Stimulated activated CD4-positive, alpha-beta T cell treated with anti-CD3 and anti-CD28 coated beads, Interleukin-4, amount 100 ng/mL, for 24 hours (primary cell): ENCODE results near the gene ARRDC1.
"Not testable (repeated sequence)": the region's sequence is repeated elsewhere in the genome, so short reads cannot be mapped to it uniquely, and the experiment has no call there.

Source experiments
- DNase-seq: peaks from one replicate; pipeline ENCODE4 v3.0.0-alpha.2; 2020

The ARRDC1 gene

DNA sequence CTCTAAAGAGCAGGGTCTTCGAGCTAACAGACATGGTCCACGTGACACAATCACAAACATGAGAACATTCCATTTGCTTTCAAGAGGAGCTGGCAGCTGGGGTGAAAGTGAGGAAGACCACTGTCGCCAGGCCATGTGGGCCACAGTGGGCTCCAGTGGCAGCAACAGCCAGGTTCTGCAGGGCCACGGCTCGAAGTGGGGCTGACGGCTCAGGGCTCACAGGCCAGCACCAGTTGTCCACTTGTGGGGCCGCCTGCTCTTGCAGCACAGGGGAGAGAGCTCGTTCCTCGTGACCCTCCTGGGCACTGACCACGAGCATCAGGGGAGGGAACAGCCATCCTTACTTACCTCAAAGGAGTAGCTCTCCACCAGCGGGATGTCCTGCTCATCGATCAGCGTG is 17.2 kb upstream of the ARRDC1 start:
- no peak for DNase-seq

GRCh38 chr9:137588891-137589290 is 16.6 kb upstream of the ARRDC1 start:
- DNase-seq = no peak

DNA sequence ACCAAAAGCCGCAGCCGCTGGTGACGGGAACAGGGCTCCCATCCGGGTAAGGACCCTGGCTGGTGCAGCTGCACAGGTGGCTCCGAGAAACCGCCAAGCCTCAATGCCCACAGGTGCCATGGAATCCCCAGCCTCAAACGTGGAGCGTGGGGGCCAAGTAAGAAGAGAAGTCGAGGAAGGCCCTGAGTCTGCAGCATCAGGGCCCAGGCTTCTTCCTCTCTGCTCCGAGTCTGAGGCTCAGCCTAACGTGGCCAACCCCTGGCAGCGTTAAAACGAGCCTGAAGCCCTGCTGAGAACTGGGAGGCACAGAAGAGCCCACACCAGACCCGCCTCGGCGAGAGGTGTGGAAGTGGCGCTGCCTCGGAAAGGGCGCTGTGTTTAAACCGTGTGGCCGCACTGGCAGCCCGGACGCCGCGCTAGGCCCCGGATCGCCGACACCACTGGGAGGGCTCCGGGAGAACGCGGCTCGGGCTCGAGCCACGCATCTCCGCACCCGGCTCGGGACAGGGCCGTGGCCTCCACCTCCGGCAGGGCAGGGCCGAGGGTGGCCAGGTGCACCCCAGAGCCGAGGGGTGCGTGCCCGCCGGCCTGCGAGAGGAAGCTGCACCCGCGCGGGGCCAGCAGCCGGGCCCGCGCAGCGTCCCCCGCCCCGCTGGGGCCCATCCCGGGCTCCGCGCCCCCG is 15.9 kb upstream of the ARRDC1 start:
- no peak for DNase-seq

DNA sequence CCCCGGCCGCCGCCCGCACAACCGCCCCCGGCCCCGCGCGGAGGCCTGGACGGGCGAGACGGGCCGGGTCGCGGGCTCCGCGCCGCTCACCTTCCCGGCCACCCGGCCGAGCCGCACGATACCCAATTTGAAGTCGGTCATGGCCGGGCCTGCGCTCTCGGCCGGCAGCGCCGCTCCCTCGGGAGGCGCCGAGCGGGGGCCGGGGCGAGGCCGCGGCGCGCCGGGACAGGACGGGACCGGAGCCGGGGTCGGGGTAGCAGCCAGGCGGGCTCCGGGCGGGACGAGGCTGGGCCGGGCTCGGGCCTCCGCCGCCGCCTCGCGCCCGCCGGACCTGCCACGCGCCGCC is 15.4 kb upstream of the ARRDC1 start:
- no peak for DNase-seq

DNA sequence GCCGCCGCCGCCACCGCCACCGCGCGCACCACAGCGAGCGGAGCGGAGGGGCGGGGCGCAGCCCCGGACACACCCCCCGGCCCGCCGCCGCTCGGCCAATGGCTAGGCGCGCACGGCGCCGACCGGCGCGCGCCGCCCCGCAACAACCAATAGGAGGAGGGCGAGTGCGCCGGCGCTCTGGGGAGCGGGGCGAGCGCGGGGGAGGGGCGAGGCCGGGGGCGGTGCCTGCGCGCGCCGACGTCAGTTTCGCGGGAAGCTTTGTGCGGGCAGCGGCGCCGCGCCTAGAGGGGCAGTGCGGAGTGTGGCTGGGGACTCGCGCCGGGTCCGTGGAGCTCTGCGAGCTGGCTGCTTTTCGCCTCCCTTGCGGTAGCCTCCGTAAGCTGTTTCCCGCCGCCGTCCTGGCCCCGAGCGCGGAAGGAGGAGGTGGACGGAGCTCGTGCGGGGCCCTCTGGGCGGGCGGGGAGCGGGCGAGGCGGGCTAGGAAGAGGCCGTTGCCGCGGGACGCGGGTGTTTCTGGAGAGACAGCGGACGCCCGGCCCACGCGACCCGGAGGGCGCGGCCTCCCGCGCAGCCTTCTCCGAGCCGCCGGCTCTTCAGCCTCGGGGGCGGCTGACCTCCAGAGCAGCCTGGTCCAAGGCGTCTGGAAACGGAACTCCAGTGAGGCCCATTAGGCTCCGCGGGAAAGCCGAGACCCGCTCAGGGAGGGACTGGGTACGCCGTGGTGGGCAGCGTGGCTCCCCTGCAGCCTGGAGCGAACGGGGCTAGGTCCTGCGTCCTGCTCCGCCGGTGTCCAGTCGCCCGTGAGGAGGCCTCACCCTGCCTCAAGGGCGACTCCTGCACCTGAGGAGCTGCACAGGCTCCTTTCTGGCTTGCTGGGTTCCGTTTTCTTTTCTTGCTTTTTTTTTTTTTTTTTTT is 14.8 kb upstream of the ARRDC1 start, which contains the start of gene ZMYND19:
TSS of gene ZMYND19 (minus strand) at position 44 of the 915 bp plus-strand sequence. CDS start 249 bp downstream, outside the sequence.
- DNase-seq = peak; percentile 88

DNA sequence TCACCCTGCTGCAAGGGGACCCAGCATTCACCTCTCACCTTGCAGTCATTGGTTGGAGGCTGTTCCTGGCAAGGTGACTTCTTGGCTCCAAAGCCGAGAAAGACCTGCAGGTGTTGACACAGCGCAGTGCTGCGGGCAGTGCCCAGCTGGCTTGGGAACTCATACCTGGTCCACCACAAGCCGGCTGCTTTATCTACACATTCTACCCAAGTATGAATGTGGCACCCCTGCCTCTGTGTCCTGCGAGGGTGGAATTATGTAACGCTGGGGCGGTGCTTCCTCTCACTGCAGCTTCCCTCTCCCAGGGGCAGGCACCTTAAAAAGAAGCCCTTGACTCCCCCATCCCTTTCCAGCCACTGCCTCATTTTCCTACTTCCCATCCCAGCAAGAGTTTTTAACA is 12.7 kb upstream of the ARRDC1 start:
- no peak for DNase-seq

DNA sequence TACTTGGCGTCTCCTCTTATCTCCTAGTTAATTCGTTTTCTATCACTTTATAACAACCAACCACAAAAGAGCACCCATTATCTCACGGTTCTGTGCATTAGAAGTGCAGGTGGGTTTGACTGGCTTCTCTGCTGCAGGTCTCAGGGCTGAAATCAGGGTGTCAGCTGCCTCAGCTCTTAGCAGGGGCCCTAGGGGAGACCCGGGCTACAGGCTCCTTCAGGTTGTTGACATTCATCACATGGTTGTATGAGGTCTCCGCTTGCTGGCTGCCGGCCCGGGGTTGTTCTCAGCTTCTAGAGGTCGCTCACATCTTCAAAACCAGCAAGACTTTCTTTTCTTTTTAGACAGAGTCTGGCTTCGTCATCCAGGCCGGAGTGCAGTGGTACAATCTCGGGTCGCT is 12.3 kb upstream of the ARRDC1 start:
- no peak for DNase-seq

- DNase-seq = not testable (repeated sequence)
Observed at GRCh38 chr9:137596577-137596976, 8.9 kb upstream of the ARRDC1 start.

DNA sequence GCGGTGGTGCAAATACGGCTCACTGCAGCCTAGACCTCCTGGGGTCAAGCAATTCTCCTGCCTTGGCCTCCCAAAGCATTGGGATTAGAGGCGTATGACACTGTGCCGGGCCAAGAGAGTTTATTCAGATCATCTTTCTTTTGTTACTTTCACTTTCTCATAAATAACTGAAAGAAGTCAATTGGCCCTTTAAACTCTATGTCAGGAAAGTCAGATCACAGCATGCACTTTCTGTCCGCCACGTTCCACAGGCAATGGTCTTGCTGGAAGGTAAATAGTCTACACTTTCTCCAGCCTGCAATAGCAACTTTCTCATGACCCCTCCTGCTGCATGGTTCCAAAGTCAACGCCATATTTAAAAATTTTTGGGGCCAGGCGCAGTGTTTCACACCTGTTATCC is 6.5 kb upstream of the ARRDC1 start:
- no peak for DNase-seq

DNA sequence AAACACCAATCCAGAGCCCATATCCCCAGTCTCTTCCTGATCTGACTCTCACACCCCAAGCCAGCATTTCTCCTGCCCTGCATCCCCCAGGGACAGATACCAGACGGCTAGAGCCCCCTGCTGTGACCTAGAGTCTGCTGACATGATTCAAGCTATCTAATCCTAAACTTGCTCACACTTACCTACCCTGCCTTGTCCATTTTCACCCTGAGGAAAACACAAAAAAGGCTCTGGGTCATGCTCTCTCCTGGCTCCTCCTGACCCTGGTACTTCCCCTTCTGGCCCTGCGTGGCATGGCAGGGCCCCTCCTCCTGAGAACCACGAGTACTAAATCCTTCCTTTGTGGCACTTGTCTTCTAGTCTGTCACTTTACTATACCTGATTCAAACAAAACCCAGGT is 2.8 kb upstream of the ARRDC1 start:
- DNase-seq = no peak

DNA sequence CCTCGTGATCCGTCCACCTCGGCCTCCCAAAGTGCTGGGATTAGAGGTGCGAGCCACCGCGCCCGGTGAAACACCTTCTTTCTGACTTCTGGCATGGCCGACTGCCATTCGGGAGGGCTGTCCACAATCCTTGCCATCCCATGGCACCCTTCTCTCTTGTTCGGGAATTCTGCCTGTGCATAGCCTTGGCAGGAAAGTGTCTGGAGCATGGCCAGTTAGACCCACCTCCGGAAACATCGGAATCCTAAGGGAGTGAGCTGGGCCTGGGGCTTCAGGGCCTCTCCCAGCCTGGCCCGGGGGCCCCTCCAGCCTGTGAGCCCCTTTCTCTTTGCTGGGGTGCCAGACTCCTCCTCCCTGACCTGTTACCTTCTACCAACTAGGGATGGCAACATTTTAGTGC is 1.6 kb upstream of the ARRDC1 start:
- no peak for DNase-seq

- DNase-seq = no peak
Observed at GRCh38 chr9:137604345-137605086, 970 bp upstream of the ARRDC1 start.

GRCh38 chr9:137606005-137606621 is 627 bp downstream of the ARRDC1 start:
- no peak for DNase-seq

DNA sequence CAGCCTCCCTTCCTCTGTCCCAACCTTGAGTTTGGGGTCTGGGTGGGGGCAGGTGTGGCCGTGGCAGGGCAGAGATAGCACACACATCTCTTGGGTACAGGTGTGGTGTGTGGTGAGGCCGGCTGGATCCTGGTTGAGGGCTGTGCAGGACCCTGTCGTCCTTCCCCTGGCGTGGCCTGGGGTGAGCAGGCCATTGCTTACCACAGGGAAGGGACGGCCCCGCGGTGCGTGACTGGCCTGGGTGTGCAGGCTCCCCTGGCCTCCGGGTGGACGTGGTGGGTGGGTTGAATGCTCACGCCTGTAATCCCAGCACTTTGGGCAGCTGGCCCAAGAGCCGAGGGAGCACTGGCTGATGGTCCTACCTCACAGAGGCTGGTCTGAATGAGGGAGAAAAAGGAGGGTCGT is 1.2 kb downstream of the ARRDC1 start:
- DNase-seq = no peak

GRCh38 chr9:137607141-137607857 is 1.8 kb downstream of the ARRDC1 start:
- no peak for DNase-seq

GRCh38 chr9:137610944-137611343 is 5.5 kb downstream of the ARRDC1 start:
- no peak for DNase-seq

GRCh38 chr9:137611623-137612609 is 6.4 kb downstream of the ARRDC1 start:
- DNase-seq = peak; percentile 44

DNA sequence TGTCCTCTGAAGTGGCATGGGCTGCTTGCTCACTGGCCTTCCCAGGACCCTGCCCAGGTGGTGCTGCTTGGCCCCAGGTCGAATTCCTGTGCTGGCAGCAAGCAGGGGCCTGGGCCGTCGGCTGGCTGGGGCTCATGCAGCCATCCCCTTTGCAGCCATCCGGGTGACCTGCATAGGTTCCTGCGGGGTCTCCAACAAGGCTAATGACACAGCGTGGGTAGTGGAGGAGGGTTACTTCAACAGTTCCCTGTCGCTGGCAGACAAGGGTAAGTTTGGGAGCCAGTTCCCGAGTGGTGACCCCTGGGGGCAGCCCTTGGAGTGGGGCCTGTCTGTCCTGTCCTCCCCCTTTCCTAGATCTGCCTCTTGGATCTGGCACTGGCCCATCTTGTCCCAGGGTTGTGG is 7.3 kb downstream of the ARRDC1 start:
- DNase-seq = no peak

- no peak for DNase-seq
Observed at GRCh38 chr9:137613259-137613658, 7.8 kb downstream of the ARRDC1 start.

GRCh38 chr9:137613738-137614523 is 8.4 kb downstream of the ARRDC1 start:
- DNase-seq = no peak
